Stimulated activated CD8-positive, alpha-beta memory T cell treated with anti-CD3 and anti-CD28 coated beads, Interleukin-15, amount 100 ng/mL, for 4 hours (primary cell): ENCODE measurements around the gene NCKAP5L.
A peak's percentile ranks its signal among the peaks of the same experiment; 100 is the strongest.
"Not testable (repeated sequence)": the region's sequence is repeated elsewhere in the genome, so short reads cannot be mapped to it uniquely, and the experiment has no call there.

ENCODE experiments used
- DNase-seq, 2 donors: peaks; one replicate each; pipeline ENCODE4 v3.0.0-alpha.2; 2020; ENCODE audit warnings: low read depth in 2 of 2

Gene NCKAP5L

DNA sequence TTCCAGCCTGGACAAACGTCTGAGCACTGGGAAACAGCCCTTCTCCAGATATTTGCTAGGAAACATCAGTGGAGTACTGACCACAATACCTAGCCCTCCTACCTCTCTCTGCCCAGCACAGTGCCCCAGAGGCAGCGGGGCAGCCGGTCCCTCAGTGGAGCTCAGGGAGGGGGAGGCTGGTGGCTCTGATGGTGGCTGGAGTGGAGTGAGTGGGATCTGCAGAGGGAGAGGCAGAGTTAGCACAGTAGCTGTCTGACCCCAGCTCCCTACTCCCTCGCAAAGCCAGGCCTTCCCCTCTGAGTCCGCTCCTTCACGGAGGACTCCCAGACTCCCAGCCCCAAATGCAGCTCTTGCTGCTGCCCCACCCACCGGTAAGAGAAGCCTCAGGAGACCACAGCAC, 30.0 kb downstream of the NCKAP5L start:
- DNase-seq, result no peak

DNA sequence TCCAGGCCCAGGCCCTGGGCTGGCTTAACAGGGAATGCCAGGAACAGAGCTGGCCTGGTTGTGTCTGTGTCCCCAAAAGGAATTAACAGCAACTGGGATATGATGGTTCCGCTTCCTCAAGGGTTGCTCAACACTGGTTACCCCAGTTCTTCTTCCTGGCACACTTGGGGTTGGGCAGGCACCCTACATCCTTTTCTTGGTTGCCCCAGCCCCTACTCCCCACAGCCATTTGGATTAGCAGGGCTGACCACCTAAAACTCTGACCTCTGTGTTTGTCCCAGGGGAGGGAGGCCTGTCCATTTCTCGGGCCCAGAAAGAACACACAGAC, 30.8 kb downstream of the NCKAP5L start:
- no peak for DNase-seq

DNA sequence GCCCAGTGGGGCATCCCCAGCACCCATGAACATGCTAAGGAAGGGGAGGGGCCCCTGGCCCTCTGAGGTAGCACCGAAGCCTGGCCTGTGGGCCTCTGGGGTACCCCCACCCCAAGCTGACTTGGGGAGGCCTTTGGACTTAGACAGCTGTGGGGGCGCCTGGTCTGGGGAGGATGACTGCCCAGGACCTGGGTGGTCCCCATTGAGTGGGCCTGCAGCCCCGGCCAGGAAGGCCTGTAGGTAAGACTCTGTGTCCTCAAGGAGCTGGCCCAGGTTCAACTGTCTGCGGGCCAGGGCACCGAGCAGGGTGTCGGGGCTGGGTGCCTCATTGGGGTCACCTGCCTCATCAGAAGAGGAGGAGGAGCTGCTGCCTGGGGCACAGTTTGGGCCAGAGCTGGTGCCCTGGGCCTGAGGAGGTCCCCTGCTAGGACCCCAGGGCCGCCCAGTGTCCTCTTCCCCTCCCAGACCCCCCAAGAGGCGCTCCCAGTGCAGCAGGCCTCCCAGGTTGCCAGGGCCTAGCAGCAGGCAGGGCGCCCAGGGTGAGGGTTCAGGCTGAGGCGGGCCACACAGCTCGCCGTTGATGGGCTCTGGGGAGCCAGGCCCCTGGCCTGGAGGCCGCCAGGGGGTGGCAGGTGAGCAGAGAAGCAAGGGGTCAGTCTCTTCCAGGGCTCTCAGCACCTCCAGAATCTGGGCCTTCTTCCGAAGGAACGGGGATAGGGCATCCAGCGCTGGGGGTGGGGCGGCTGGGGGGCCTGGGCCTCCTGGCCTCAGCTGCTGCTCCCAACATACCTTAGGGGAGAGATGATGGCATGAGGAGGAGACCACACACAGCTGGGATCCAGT, 31.4 kb downstream of the NCKAP5L start:
- no peak for DNase-seq

DNA sequence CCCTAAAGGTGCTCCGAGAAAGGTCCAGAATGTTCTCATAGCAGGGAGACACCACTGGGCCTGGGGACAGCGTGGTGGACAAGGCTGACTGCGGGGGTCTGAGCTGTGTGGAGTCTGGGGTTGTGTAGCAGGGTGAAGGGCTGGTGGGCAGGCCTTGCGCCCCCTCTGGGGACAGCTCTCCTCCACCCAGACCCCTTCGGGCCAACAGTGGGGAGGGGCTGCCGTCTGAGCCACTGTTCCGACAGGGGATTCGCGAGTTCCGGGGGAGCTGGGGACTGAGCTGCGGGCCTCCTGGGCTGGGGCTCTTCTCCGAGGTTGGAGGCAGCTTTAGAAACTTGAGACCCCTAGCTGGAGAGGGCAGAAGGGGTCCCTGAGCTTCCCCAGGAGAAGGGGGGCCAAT, 32.1 kb downstream of the NCKAP5L start:
- no peak for DNase-seq

DNA sequence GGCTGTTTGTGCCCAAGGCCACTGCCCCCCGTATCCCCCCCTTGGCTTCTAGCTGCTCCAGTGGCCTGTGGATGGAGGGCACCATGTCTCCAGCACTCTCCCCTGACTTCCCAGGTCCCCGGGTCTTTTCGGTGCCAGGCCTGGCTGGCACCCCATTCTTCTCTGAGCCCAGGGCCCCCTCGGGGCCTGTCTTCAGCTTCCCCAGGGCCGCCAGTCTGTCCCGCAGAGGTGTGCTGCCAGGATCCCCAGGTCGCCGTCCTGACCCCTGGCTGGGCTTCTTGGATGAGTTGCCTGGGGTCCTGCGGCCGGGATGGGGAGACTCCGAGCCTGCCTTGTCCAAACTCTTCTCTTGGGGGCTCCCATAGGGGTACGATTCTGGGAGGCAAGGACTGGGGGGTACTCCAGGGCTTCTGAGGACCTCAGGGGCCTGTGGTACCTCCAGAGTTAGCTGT, 32.5 kb downstream of the NCKAP5L start:
- DNase-seq, result no peak

DNA sequence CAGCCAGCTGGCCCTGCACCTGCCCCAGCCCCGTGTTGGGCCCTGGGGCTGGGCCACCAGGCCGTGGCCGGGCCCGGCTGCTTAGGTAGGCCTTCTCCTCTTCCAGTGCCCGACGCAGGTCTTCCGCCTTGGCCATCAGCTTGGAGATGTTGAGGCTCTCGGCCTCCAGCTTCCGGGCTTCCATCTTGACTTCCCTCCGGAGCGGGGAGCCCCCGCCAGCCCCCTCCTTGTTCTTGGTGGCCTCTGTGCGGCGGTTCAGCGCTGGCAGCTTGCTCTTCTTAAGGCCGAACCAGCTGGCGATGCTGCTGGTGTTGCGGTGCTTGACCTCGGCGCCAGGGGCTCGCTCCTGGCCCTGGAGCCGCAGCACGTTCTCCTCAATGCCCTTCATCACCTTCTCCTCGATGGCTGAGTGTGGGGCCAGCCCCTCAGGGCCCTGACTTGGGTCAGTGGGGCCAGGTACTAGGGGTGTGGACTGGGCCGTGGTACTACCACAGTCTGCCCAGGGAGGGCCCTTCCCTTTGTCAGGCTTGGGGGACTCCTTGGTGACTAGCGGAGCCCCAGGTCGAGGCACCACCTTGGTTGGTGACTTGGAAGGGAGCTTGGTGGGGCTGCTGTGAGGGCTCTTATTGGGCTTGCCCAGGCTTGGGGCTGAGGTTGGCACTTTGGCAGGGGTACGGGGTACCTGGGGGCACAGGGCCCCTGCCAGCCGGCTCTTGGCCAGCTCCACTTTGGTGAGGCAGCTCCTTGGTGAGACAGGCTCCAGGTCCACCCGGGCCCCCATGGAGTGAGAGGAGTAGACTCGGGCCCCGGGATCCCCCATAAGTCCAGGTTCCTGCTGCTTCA, 33.2 kb downstream of the NCKAP5L start:
- no peak for DNase-seq

DNA sequence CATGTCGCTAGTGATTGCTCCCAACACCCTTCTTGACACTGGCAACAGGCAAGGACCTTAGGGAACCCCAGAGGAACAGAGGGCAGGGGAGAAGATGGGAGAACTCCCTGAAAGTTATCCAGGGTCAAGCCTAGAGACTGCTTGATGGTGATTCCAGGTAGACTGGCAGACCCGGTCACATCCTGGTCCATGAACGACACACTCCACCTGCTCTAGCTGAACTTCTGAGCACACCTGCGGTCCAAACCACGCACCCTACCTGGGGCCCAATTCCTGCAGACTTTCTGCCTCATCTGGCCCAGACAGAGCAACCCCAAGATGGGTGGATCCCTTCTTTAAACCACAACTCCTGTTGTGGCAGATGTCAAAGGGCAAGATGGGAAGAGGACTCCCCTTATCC, 34.2 kb downstream of the NCKAP5L start:
- no peak for DNase-seq

DNA sequence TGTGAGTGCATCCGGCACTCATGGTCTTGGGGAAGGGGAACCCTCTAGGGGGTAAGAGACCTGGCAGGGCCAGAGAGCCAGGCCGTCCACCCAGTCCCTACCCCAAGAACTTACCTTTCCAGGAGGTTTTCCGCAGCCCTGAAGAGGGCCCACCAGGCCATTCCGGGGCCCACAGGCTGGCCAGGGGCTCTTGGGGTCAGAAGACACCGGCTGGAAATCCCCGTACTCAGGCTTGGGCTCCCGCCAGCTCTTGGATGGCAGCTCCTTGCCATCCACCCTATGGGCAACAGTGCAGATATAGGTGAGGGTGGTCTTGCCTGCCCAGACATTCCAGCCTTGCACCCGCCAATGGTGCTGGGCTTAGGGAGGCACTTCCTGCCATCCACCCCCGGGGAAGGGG, 34.6 kb downstream of the NCKAP5L start:
- no peak for DNase-seq

DNA sequence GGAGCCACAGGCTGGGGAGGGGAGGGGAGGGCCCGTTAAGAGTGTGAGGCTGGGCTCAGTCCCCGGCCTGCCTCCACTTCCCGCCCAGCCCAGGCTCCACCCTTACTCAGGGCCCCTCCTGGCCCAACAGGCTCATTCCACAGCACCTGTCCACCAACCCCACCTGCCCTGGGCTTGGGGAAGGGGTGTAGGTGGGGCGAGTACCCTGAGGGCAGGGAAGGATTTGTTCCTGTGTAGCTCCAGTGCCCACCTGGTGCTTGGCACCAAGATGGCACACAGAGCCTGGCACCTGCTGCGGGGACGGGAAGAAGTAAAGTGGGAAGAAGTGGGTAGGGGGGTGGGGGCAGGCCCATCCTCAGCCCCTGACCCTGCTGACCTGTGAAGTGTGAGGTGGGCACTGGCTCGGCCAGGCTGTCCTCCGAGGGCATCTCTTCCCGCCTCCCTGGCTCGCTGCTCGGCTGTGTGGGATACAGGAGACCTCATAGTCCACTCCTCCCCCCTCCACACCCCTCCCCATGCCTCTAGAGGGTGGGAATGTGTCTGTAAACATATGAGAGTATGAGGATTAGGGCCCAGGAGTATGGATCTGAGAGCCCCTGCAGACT, 35.1 kb downstream of the NCKAP5L start:
- no peak for DNase-seq

DNA sequence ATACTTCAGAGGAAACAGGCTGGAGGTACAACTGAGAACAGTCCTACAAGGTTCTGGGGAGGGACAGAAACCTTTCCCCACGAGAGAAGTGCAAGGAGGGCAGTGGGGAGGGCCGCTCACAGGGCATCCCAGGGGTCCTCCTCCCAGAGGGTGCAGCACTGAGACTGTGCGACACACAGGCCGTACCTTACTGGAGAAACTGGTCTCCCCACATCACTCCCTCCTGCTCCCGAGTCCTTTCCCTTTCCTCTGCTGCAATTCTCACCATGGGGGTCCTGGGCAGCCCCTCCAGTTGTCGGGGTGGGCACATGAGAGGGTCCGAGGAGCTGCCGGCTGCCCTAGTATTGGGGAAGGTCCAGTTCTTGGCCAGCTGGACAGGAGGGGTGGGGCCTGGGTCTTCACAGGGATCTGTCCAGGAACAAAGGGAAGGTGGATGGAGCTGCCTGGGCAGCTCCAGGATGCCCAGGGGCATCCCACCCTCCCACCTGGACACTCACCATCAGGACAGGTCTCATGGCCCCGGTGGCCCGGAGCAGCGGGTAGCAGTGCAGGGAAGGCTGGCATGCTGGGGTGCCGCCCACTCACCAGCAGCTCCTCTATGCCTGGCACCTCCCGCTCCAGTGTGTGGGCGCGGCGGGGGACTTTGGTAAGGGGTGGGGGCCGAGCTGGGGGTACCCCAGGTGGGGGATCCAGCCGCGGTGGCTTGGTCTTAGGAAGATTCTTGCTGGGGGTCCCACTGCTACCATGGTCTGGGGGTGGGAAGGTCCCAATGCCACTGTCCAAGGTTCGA, 35.8 kb downstream of the NCKAP5L start:
- no peak for DNase-seq

DNA sequence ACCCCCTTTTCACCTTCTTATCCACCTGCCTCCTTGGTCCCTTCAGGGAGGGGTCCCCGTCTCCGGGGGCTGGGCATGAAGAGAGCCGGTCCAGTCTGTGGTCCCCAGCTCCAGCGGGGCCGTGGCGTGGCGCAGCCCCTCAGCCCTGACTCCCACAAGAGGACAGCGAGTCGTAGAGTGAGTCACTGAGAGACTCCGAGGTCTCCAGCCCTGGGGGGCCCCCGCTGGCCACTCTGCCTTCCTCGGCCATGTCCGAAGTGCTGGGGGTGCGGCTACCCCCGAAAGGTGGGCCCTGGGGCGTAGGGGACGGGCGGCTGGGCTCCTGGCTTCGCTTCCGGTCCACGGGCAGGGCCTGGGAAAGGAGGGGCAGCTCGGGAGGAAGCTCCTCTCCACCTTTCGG, 36.5 kb downstream of the NCKAP5L start:
- no peak for DNase-seq

DNA sequence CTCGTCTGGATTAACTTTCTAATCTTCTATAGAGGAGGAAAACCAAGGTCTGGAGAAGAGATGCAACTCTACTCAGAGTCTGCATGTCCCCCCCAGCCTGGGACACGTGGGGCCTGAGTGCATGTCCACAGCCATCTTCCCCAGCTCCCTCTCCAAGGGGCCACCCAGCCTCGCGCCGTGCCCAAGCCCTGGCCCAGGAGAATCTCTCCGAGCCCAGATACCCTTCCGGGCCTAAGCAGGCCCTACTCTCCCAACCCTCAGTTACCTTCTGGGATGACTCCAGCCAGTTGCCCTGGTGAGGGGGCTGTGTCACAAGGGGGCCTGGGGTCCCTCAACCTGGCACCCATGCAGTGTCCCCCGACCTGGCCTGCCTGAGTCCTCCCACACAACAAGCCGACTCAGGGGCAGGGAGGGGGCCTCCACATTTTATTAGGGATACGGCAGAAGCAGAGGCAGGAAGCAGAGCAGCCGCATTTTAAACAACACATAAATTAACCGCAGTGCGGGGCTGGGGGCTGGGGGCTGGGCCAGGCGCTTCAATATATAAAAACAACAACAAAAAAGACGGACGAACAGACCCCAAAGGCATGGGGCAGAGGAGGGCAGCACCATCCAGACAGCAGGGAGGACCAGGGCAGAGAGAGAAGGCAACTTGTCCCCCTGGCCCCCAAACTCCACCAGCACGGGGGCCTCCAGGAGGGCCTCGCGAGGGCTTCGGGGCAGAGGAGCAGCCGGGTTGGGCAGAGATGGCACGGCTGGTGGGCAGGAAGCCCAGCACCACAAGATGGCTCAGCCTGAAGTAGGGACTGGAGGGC, 37.3 kb downstream of the NCKAP5L start:
- no peak for DNase-seq

DNA sequence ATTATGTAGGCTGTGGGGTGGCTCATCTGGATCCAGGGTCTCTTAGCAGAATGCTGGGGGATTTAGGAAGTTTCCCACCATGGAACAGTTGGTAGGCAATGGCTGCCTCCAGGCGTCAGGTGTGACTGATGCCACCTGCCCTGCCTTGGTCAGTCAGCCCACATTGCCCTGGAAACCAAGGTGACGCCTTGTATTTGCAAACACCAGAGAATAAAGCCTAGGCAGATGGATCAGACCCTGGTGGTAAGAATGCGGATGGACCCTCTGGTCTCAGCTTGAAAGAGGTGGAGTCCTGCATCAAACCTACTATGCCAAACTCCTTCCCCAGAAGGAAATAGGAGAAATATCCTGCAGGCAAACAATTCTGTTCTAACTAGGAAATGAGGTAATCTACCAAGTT, 38.2 kb downstream of the NCKAP5L start:
- no peak for DNase-seq

DNA sequence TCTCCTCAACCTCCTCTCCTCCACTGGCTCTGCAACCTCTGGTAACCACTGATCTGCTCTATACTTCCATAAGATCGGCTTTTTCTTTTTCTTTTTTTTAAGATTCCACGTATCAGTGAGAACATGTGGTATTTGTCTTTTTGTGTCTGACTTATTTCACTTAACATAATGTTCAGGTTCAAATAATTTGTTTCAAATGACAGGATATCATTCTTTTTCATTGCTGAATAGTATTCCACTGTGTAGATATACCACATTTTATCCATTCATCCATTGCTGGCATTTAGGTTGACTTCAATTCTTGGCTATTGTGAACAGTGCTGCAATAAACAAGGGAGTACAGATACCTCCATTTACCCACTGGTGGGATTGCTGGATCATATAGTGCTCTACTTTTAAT, 40.5 kb downstream of the NCKAP5L start:
- no peak for DNase-seq

DNA sequence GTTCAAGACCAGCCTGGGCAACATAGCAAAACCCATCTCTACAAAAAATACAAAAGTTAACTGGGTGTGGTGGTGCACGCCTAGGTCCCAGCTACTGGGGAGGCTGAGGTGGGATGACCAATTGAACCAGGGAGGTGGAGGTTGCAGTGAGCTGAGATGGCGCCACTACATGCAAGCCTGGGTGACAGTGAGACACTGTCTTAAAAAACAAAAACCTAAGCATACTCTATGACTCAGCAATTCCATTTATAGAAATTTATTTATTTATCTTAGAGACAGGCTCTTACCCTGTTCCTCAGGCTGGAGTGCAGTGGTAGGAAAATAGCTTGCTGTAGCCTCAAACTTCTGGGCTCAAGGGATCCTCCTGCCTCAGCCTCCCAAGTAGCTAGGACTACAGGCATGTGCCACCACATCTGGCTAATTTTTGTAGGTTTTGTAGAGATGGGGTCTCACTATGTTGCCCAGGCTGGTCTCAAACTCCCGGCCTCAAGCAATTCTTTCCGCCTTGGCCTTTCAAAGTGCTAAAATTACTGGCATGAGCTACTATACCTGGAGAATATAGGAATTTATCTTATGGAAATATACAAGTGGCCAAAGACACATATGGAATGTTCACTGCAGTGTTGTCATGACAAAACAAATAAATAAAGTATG, 43.3 kb downstream of the NCKAP5L start:
- DNase-seq, result no peak

DNA sequence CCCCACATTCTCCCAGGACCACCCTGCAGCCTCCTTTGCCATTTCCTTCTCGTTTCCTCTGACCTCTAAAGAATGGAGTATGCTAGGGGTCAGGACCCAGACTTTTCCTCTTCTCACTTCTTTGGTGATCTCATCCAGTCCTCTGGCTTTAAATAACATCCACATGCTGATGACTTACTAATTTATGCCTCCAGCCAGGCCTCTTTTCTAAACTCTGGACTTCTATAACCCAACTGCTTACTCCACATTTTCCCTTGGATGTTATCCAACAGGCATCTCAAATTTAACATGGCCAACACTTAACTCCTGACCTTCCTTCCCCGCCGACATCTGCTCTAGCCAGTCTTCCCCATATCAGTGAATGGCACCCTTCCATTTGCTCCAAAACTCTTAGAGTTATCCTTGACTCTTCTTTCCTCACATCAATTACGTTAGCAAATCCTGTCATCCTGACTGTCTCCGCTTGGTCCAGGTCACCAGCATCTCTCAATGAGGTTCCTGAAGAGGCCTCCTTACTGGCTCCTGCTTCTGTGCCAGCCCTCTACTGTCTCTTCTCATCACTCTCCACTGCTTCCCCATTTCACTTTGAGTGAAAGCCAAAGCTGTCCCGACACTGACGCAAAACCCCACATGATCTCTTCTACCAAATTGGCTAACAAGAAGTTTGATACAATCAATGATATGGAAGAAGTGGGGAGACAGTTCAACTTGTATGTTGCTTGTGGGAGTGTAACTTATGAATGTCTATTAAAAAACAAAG, 44.1 kb downstream of the NCKAP5L start:
- DNase-seq, result no peak

DNA sequence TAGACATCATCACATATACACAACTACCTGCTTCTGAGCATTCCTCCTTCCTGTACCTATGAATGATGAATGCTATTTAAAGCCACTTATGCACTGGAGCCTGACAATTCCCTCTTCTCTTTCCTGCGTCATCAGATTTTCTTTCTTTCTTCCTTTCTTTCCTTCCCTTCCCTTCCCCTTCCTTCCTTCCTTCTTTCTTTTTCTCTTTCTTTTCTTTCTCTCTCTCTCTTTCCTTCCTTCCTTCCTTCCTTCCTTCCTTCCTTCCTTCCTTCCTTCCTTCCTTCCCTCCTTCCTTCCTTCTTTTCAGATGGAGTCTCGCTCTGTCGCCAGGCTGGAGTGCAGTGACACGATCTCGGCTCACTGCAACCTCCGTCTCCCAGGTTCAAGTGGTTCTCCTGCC, 47.3 kb downstream of the NCKAP5L start:
- DNase-seq, result not testable (repeated sequence)

DNA sequence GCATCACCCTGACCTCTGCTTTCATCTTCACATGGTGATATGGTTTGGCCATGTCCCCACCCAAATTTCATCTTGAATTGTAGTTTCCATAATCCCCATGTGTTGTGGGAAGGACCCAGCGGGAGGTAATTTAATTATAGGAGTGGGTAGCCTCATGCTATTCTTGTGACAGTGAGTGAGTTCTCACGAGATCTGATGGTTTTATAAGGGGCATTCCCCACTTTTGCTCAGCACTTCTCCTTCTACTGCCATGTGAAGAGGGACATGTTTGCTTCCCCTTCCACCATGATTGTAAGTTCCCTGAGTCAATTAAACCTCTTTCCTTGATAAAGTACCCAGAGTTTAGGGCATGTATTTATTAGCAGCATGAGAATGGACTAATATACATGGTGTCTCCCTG, 48.6 kb downstream of the NCKAP5L start:
- DNase-seq, result no peak

DNA sequence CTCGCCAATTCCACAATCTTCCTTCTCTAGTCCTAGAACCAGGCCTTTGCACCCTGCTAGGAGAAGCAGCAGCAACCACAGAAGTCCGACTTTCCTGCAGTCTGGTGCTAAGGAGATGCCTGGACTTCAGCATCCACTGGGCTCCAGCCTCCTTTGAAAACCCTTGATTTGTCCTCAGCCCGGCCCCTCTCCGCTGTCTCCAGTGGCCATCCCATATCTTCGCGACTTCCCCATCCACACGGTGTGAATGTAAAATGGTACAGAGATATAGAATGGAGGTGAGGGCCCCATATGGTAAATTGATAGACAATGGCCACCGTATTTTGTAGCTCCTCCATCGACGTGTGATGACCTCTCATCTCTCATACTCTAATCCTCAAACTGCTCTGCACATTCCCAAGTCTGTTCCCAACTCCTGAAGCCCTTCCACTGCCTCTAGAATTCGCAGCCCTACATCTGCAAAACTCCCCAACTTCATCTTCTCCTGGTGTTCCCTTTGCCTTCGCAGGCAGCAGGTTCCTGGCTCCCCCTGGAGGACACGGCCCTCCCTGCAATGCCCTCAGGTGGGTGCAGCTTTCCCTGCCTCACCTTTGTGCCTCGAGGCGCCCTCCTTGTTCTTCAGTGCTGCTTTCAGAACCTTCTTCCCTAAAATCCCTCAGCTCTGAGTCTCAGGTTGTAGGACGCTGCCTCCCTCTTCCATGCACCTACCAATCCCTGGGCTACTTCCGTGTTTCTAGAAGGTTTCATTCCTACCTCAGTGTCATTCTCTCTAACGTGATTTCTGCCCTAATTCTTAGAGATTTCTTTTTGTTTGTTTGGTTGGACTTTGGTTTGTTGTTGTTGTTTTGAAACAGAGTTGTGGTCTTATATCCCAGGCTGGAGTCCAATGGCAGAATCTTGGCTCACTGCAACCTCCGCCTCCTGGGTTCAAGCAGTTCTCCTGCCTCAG, 50.1 kb downstream of the NCKAP5L start:
- DNase-seq, result peak; percentile 36 to 50
